Activated naive CD8-positive, alpha-beta T cell treated with anti-CD3 and anti-CD28 coated beads, Interleukin-2, amount 50 U/mL, for 24 hours (primary cell): ENCODE measurements around the gene PIEZO1.
"Not testable (repeated sequence)": the region's sequence is repeated elsewhere in the genome, so short reads cannot be mapped to it uniquely, and the experiment has no call there.

Source experiments
- ATAC-seq: fragments of 150-1000 bp; cut with Tn5 transposase; one replicate; pipeline ENCODE4 v1.10.0; 2021
- DNase-seq: peaks from one replicate; pipeline ENCODE4 v3.0.0; 2021
- H3K27ac Mint-ChIP-seq: one replicate; pipeline ENCODE4 v1.8.0; 2021; ENCODE audit warnings: mild to moderate bottlenecking, mixed read lengths
- H3K27me3 Mint-ChIP-seq: one replicate; pipeline ENCODE4 v1.8.0; 2021; ENCODE audit warnings: mixed read lengths
- H3K36me3 Mint-ChIP-seq: one replicate; pipeline ENCODE4 v1.8.0; 2021; ENCODE audit warnings: low read depth, mixed read lengths
- H3K4me1 Mint-ChIP-seq: one replicate; pipeline ENCODE4 v1.8.0; 2021; ENCODE audit warnings: mixed read lengths
- H3K4me3 Mint-ChIP-seq: one replicate; pipeline ENCODE4 v1.8.0; 2021; ENCODE audit warnings: mild to moderate bottlenecking, moderate library complexity, mixed read lengths
- H3K9me3 Mint-ChIP-seq: one replicate; pipeline ENCODE4 v1.8.0; 2021; ENCODE audit warnings: mixed read lengths

The PIEZO1 gene

GRCh38 chr16:88800277-88800592 is 15.2 kb upstream of the PIEZO1 start:
- ATAC-seq = no peak
- Mint-ChIP-seq H3K4me3 (no peak overlapping the region), H3K4me1 (peaks cover 18% of the 10 kb centered on the region), H3K36me3 (peaks cover 6% of the 10 kb centered on the region), H3K27me3 (no peaks in the 10 kb centered on the region), H3K27ac (peak overlapping the region; percentile 2), H3K9me3 (no peaks in the 10 kb centered on the region)
- no peak for DNase-seq

- no peaks in the 10 kb centered on the region for H3K9me3 Mint-ChIP-seq
- no peak overlapping the region for H3K4me3 Mint-ChIP-seq
- H3K4me1 Mint-ChIP-seq = peaks cover 18% of the 10 kb centered on the region
- H3K27me3 Mint-ChIP-seq = no peaks in the 10 kb centered on the region
- peak overlapping the region; percentile 2 for H3K27ac Mint-ChIP-seq
- peaks cover 6% of the 10 kb centered on the region for H3K36me3 Mint-ChIP-seq
- DNase-seq (no peak), ATAC-seq (no peak)
These were observed 14.7 kb upstream of the PIEZO1 start for GRCh38 chr16:88799569-88800276.

- Mint-ChIP-seq H3K4me1 (peaks cover 18% of the 10 kb centered on the region), H3K9me3 (no peaks in the 10 kb centered on the region), H3K4me3 (no peak overlapping the region), H3K27me3 (no peaks in the 10 kb centered on the region), H3K27ac (no peak overlapping the region), H3K36me3 (no peaks in the 10 kb centered on the region)
- no peak for ATAC-seq
- no peak for DNase-seq
These were observed 13.9 kb upstream of the PIEZO1 start for GRCh38 chr16:88798772-88799455.

- Mint-ChIP-seq H3K9me3 (no peaks in the 10 kb centered on the region), H3K27me3 (no peaks in the 10 kb centered on the region), H3K27ac (no peak overlapping the region), H3K4me1 (peaks cover 20% of the 10 kb centered on the region), H3K4me3 (no peak overlapping the region), H3K36me3 (no peaks in the 10 kb centered on the region)
- DNase-seq (no peak), ATAC-seq (no peak)
These were observed 13.1 kb upstream of the PIEZO1 start for GRCh38 chr16:88798073-88798472.

- H3K4me1 Mint-ChIP-seq = peaks cover 29% of the 10 kb centered on the region
- ATAC-seq (no peak), DNase-seq (no peak)
- no peaks in the 10 kb centered on the region for H3K36me3 Mint-ChIP-seq
- no peaks in the 10 kb centered on the region for H3K27me3 Mint-ChIP-seq
- H3K9me3 Mint-ChIP-seq = no peaks in the 10 kb centered on the region
- H3K27ac Mint-ChIP-seq = no peak overlapping the region
- no peak overlapping the region for H3K4me3 Mint-ChIP-seq
These were observed 11.3 kb upstream of the PIEZO1 start for GRCh38 chr16:88796278-88796677.

GRCh38 chr16:88793251-88793954 is 8.4 kb upstream of the PIEZO1 start:
- ATAC-seq (no peak), DNase-seq (no peak)
- Mint-ChIP-seq H3K27me3 (no peaks in the 10 kb centered on the region), H3K9me3 (no peaks in the 10 kb centered on the region), H3K36me3 (no peaks in the 10 kb centered on the region), H3K4me1 (peaks cover 36% of the 10 kb centered on the region), H3K27ac (no peak overlapping the region), H3K4me3 (no peak overlapping the region)

- no peaks in the 10 kb centered on the region for H3K9me3 Mint-ChIP-seq
- H3K27ac Mint-ChIP-seq = peak overlapping the region; percentile 37
- no peaks in the 10 kb centered on the region for H3K27me3 Mint-ChIP-seq
- ATAC-seq (no peak), DNase-seq (no peak)
- no peaks in the 10 kb centered on the region for H3K36me3 Mint-ChIP-seq
- peaks cover 36% of the 10 kb centered on the region for H3K4me1 Mint-ChIP-seq
- no peak overlapping the region for H3K4me3 Mint-ChIP-seq
These were observed 7.7 kb upstream of the PIEZO1 start for GRCh38 chr16:88792668-88793250.

GRCh38 chr16:88792078-88792550 is 7.1 kb upstream of the PIEZO1 start:
- DNase-seq (no peak), ATAC-seq (peak; percentile 34)
- H3K27ac Mint-ChIP-seq = no peak overlapping the region
- no peaks in the 10 kb centered on the region for H3K9me3 Mint-ChIP-seq
- H3K4me3 Mint-ChIP-seq = no peak overlapping the region
- peaks cover 36% of the 10 kb centered on the region for H3K4me1 Mint-ChIP-seq
- H3K36me3 Mint-ChIP-seq = no peaks in the 10 kb centered on the region
- no peaks in the 10 kb centered on the region for H3K27me3 Mint-ChIP-seq

- peaks cover 38% of the 10 kb centered on the region for H3K4me1 Mint-ChIP-seq
- H3K36me3 Mint-ChIP-seq = no peaks in the 10 kb centered on the region
- no peaks in the 10 kb centered on the region for H3K27me3 Mint-ChIP-seq
- DNase-seq = peak; percentile 65
- peak overlapping the region; percentile 27 for H3K27ac Mint-ChIP-seq
- ATAC-seq = peak; percentile 78
- H3K9me3 Mint-ChIP-seq = no peaks in the 10 kb centered on the region
- H3K4me3 Mint-ChIP-seq = peak overlapping the region; percentile 49
These were observed 5.5 kb upstream of the PIEZO1 start for GRCh38 chr16:88790312-88791211.

- no peak for ATAC-seq
- no peak overlapping the region for H3K27ac Mint-ChIP-seq
These were observed 4.6 kb upstream of the PIEZO1 start for GRCh38 chr16:88789594-88789993.

GRCh38 chr16:88788749-88789148 is 3.7 kb upstream of the PIEZO1 start:
- not testable (repeated sequence) for H3K4me3 Mint-ChIP-seq, DNase-seq, H3K27me3 Mint-ChIP-seq, H3K27ac Mint-ChIP-seq, ATAC-seq, H3K9me3 Mint-ChIP-seq, H3K36me3 Mint-ChIP-seq
- peaks cover 39% of the 10 kb centered on the region for H3K4me1 Mint-ChIP-seq

More at GRCh38 chr16:88789594-88789993, 4.6 kb upstream of the PIEZO1 start:
- Mint-ChIP-seq H3K4me1 (peaks cover 39% of the 10 kb centered on the region), H3K4me3 (no peak overlapping the region), H3K36me3 (no peaks in the 10 kb centered on the region), H3K9me3 (no peaks in the 10 kb centered on the region), H3K27me3 (no peaks in the 10 kb centered on the region)
- no peak for DNase-seq

- Mint-ChIP-seq H3K9me3 (no peaks in the 10 kb centered on the region), H3K27ac (no peak overlapping the region)
- no peak for ATAC-seq
These were observed 2.7 kb upstream of the PIEZO1 start for GRCh38 chr16:88787579-88788314.

GRCh38 chr16:88784856-88785105 is 239 bp downstream of the PIEZO1 start:
- H3K4me3 Mint-ChIP-seq = no peak overlapping the region
- no peaks in the 10 kb centered on the region for H3K9me3 Mint-ChIP-seq
- H3K36me3 Mint-ChIP-seq = no peaks in the 10 kb centered on the region
- H3K4me1 Mint-ChIP-seq = peaks cover 47% of the 10 kb centered on the region
- no peaks in the 10 kb centered on the region for H3K27me3 Mint-ChIP-seq
- no peak for DNase-seq
- H3K27ac Mint-ChIP-seq = no peak overlapping the region
- ATAC-seq = no peak

More at GRCh38 chr16:88787579-88788314, 2.7 kb upstream of the PIEZO1 start:
- no peak overlapping the region for H3K4me3 Mint-ChIP-seq
- DNase-seq = no peak
- no peaks in the 10 kb centered on the region for H3K27me3 Mint-ChIP-seq
- no peaks in the 10 kb centered on the region for H3K36me3 Mint-ChIP-seq
- peaks cover 44% of the 10 kb centered on the region for H3K4me1 Mint-ChIP-seq
